H1 (cell line): Measurements from ENCODE around the gene DCDC2C. TPM values are rescaled to one million over a fixed set of nuclear protein-coding genes. Genes with fewer than 3 reads are reported as not detected.

Source experiments
- CTCF ChIA-PET: fragments of 300-600 bp; sonication (Branson Sonifier 250); formaldehyde crosslinking; loops from one replicate; lab custom pipeline; 2021; ENCODE audit not compliant: partially characterized antibody; lab: Charles Lee
- POLR2A ChIA-PET: fragments of 300-600 bp; sonication (Branson Sonifier 250); formaldehyde crosslinking; loops from one replicate; lab custom pipeline; 2021; ENCODE audit warnings: inconsistent platforms; ENCODE audit not compliant: partially characterized antibody; lab: Charles Lee
- DNase-seq, 2 experiments: peaks; one replicate each; pipeline versions ENCODE4 v3.0.0 to v3.0.0-alpha.2; 2010 to 2022; ENCODE audit warnings: low spot score in 2 of 2, low read depth in 1 of 2, mixed read lengths in 1 of 2
- FAIRE-seq: peaks from 2 replicates; lab custom pipeline; 2011; peaks lifted over from hg19 to GRCh38; lab: Jason Lieb, UNC
- H2AFZ ChIP-seq: 2 replicates; pipeline ENCODE4 v1.8.1; 2012; ENCODE audit warnings: low read length, inconsistent platforms
- H2AK5ac ChIP-seq: 2 replicates; pipeline ENCODE4 v1.6.1; 2013; ENCODE audit warnings: low read depth, low read length
- H2BK120ac ChIP-seq: replicated peaks from 2 replicates; pipeline ENCODE3; 2013; ENCODE audit warnings: low read depth, low read length, inconsistent platforms
- H2BK12ac ChIP-seq: 2 replicates; pipeline ENCODE4 v1.6.1; 2013; ENCODE audit warnings: low read depth, low read length
- H2BK15ac ChIP-seq: 2 replicates; pipeline ENCODE4 v1.6.1; 2013; ENCODE audit warnings: low read length
- H2BK20ac ChIP-seq: 2 replicates; pipeline ENCODE4 v1.6.1; 2013; ENCODE audit warnings: low read length
- H2BK5ac ChIP-seq: 2 replicates; pipeline ENCODE4 v1.6.1; 2013; ENCODE audit warnings: low read depth, low read length
- H3K14ac ChIP-seq: 2 replicates; pipeline ENCODE4 v1.6.1; 2013; ENCODE audit warnings: inconsistent platforms; ENCODE audit not compliant: insufficient read length
- H3K18ac ChIP-seq: 2 replicates; pipeline ENCODE4 v1.6.1; 2013; ENCODE audit warnings: low read length; ENCODE audit errors: extremely low read depth
- H3K23ac ChIP-seq: 2 replicates; pipeline ENCODE4 v1.6.1; 2013; ENCODE audit warnings: inconsistent platforms; ENCODE audit not compliant: insufficient read length
- H3K23me2 ChIP-seq: 2 replicates; pipeline ENCODE4 v1.6.1; 2013; ENCODE audit warnings: low read depth, low read length
- H3K27ac ChIP-seq: 2 replicates; pipeline ENCODE4 v1.6.1; 2011; ENCODE audit warnings: low read depth, low read length, inconsistent platforms
- H3K27me3 ChIP-seq, 4 experiments: replicated peaks in 1 of 4; 1 replicate in 1 of 4; 2 replicates in 3 of 4; pipeline versions ENCODE4 v1.6.1 to v1.8.1; 2011 to 2013; ENCODE audit warnings: low read length in 3 of 4, mild to moderate bottlenecking in 3 of 4, inconsistent platforms in 2 of 4, mixed read lengths in 2 of 4, moderate library complexity in 1 of 4; ENCODE audit not compliant: control insufficient read depth in 3 of 4, insufficient read depth in 3 of 4; ENCODE audit errors: extremely low read depth in 1 of 4
- H3K36me3 ChIP-seq, 4 experiments: 2 replicates each; pipeline versions ENCODE4 v1.6.1 to v1.8.1; 2011 to 2013; ENCODE audit warnings: mild to moderate bottlenecking in 4 of 4, low read length in 3 of 4, moderate library complexity in 2 of 4, control low read depth in 1 of 4, inconsistent platforms in 1 of 4; ENCODE audit not compliant: insufficient read depth in 4 of 4, control insufficient read depth in 2 of 4
- H3K4ac ChIP-seq: replicated peaks from 2 replicates; pipeline ENCODE3; 2013; ENCODE audit warnings: low read length, low read depth, mixed read lengths, inconsistent platforms; ENCODE audit not compliant: insufficient read length
- H3K4me1 ChIP-seq, 4 experiments: replicated peaks in 1 of 4; 1 replicate in 1 of 4; 2 replicates in 3 of 4; pipeline versions ENCODE4 v1.6.1 to v1.8.1; 2011 to 2013; ENCODE audit warnings: low read length in 3 of 4, inconsistent platforms in 2 of 4, mixed read lengths in 1 of 4; ENCODE audit not compliant: insufficient read depth in 4 of 4, control insufficient read depth in 3 of 4
- H3K4me2 ChIP-seq, 2 experiments: 2 replicates each; pipeline versions ENCODE4 v1.6.1 to v1.8.1; 2011 to 2013; ENCODE audit warnings: low read depth in 2 of 2, low read length in 2 of 2, control low read depth in 1 of 2, inconsistent platforms in 1 of 2, mild to moderate bottlenecking in 1 of 2; ENCODE audit not compliant: insufficient read depth in 1 of 2
- H3K4me3 ChIP-seq, 4 experiments: fragments of 200-600, 300-600 bp in 1 of 4; sonication (generic), shearing (Covaris generic), sonication (Bioruptor Twin) in 1 of 4; 2 replicates each; pipeline versions ENCODE4 v1.5.1 to v1.8.1; 2011 to 2016; ENCODE audit warnings: low read length in 4 of 4, low read depth in 3 of 4, control low read depth in 2 of 4, inconsistent platforms in 2 of 4, mild to moderate bottlenecking in 2 of 4, mixed read lengths in 1 of 4, moderate library complexity in 1 of 4; ENCODE audit not compliant: insufficient read depth in 2 of 4; ENCODE audit errors: extremely low read depth in 1 of 4
- H3K56ac ChIP-seq: replicated peaks from 2 replicates; pipeline ENCODE3; 2013; ENCODE audit warnings: low read depth, mild to moderate bottlenecking, mixed read lengths, low read length, inconsistent platforms; ENCODE audit not compliant: insufficient read length
- H3K79me1 ChIP-seq: 2 replicates; pipeline ENCODE4 v1.6.1; 2013; ENCODE audit warnings: low read depth, low read length, control low read depth
- H3K79me2 ChIP-seq, 2 experiments: 2 replicates each; pipeline versions ENCODE4 v1.6.1 to v1.8.1; 2012 to 2013; ENCODE audit warnings: low read length in 2 of 2, mild to moderate bottlenecking in 2 of 2, inconsistent platforms in 1 of 2; ENCODE audit not compliant: insufficient read depth in 2 of 2, control insufficient read depth in 1 of 2
- H3K9ac ChIP-seq, 4 experiments: replicated peaks in 1 of 4; 1 replicate in 1 of 4; 2 replicates in 3 of 4; pipeline versions ENCODE4 v1.6.1 to v1.8.1; 2011 to 2013; ENCODE audit warnings: low read depth in 3 of 4, low read length in 3 of 4, control low read depth in 2 of 4, mild to moderate bottlenecking in 2 of 4, moderate library complexity in 2 of 4, inconsistent platforms in 1 of 4; ENCODE audit errors: extremely low read depth in 1 of 4
- H3K9me3 ChIP-seq, 2 experiments: 2 replicates each; pipeline versions ENCODE4 v1.6.1 to v1.8.1; 2012 to 2013; ENCODE audit warnings: mild to moderate bottlenecking in 2 of 2, moderate library complexity in 2 of 2, control low read depth in 1 of 2, inconsistent platforms in 1 of 2, low read depth in 1 of 2, low read length in 1 of 2, mixed read lengths in 1 of 2; ENCODE audit not compliant: insufficient read depth in 2 of 2
- H4K20me1 ChIP-seq, 2 experiments: replicated peaks in 1 of 2; 2 replicates each; pipeline versions ENCODE3 to v1.8.1; 2011 to 2013; ENCODE audit warnings: inconsistent platforms in 2 of 2, low read length in 2 of 2, mild to moderate bottlenecking in 1 of 2; ENCODE audit not compliant: insufficient read depth in 2 of 2, control insufficient read depth in 1 of 2
- H4K5ac ChIP-seq: 2 replicates; pipeline ENCODE4 v1.6.1; 2013; ENCODE audit warnings: low read length, low read depth, mixed read lengths, inconsistent platforms; ENCODE audit not compliant: insufficient read length
- H4K8ac ChIP-seq: 2 replicates; pipeline ENCODE4 v1.8.0; 2013; ENCODE audit warnings: mild to moderate bottlenecking, moderate library complexity, low read length, inconsistent platforms; ENCODE audit not compliant: insufficient read depth; ENCODE audit errors: extremely low read depth
- H4K91ac ChIP-seq: replicated peaks from 2 replicates; pipeline ENCODE3; 2013; ENCODE audit warnings: low read length, mixed read lengths, inconsistent platforms; ENCODE audit not compliant: insufficient read length
- E2F6 ChIP-seq: IDR thresholded peaks from 2 replicates; pipeline ENCODE4 v1.6.1; 2012; ENCODE audit warnings: inconsistent platforms
- NANOG ChIP-seq: IDR thresholded peaks from 2 replicates; pipeline ENCODE4 v1.6.1; 2011; ENCODE audit warnings: low read length, low read depth, mild to moderate bottlenecking, inconsistent platforms; ENCODE audit not compliant: insufficient read depth, poor library complexity, severe bottlenecking
- ZNF274 ChIP-seq: IDR thresholded peaks from 2 replicates; pipeline ENCODE4 v1.7.0; 2012; ENCODE audit warnings: low read length, borderline replicate concordance; ENCODE audit errors: extremely low read depth
- WGBS, 2 experiments: shearing (Covaris generic) in 1 of 2; methylation state at CpG; one replicate each; pipeline versions ENCODE4 v1.1.6 to v1.1.7; 2013 to 2015; ENCODE audit warnings: low lambda C conversion rate in 2 of 2, mixed read lengths in 2 of 2, inconsistent platforms in 1 of 2, low coverage in 1 of 2, missing lambda C conversion rate in 1 of 2; ENCODE audit not compliant: insufficient replicate concordance in 2 of 2, insufficient coverage in 1 of 2, insufficient read length in 1 of 2; ENCODE audit errors: extremely low coverage in 1 of 2, missing lambda C conversion rate in 1 of 2; 5-methylcytosine and 5-hydroxymethylcytosine counted together
- polyA plus RNA-seq, 7 experiments: library from polyadenylated mRNA; depleted of rRNA in 3 of 7; stranded (reverse) in 5 of 7; unstranded in 2 of 7; fragments of >200 nt in 5 of 7; fragments of 200-250 nt in 2 of 7; gene quantifications; 1 replicate in 5 of 7; 2 replicates in 1 of 7; 4 replicates in 1 of 7; pipeline versions ENCODE4 v1.2.1 to v1.2.3, GENCODE V29; 2011 to 2013; ENCODE audit warnings: missing spikeins in 2 of 7, mixed read lengths in 2 of 7
- total RNA-seq: library from RNA; stranded (reverse); fragmentation: NEBNext Ultra II Directional; extraction: Animal tissue kit (Norgen Biotek cat#: 25700); gene quantifications from 2 replicates; pipeline ENCODE4 v1.2.1, GENCODE V29; 2021

Gene DCDC2C
- total and polyA plus RNA-seq, 2 of the 8 experiments (the other 6 are each of a cell fraction or from before 2014, with no cell fraction given) = 0.50 TPM; not detected in 1

- Histone ChIP-seq H2AK5ac (no peak overlapping the region), H3K4me3 (no peak overlapping the region), H2BK12ac (no peak overlapping the region), H3K4me2 (no peak overlapping the region), H3K36me3 (no peaks in the 10 kb centered on the region), H2AFZ (no peak overlapping the region), H3K79me1 (no peaks in the 10 kb centered on the region)
- WGBS, 2 experiments = 86% methylated on average over 1 of the region's 3 CpGs; no CpG with 5 or more reads in 1 of the 2 experiments
- POLR2A ChIA-PET = no interaction called here
- no peak for DNase-seq
- TF ChIP-seq E2F6 (no peak), ZNF274 (no peak), NANOG (no peak)
- TF ChIP-seq, all 59 proteins: peak for 0
- Histone ChIP-seq H3K27ac (no peak overlapping the region), H3K9ac (no peak overlapping the region), H3K79me2 (no peaks in the 10 kb centered on the region), H3K56ac (no peak overlapping the region), H4K8ac (no peak overlapping the region), H3K4me1 (no peaks in the 10 kb centered on the region), H4K20me1 (no peaks in the 10 kb centered on the region), H3K23me2 (no peaks in the 10 kb centered on the region), H3K14ac (no peak overlapping the region), H4K5ac (no peak overlapping the region), H2BK5ac (no peak overlapping the region), H3K18ac (no peak overlapping the region), H4K91ac (no peak overlapping the region), H3K4ac (no peak overlapping the region), H2BK20ac (no peak overlapping the region), H3K23ac (no peak overlapping the region), H3K9me3 (no peaks in the 10 kb centered on the region; a peak in 1 of 4 replicates), H2BK120ac (no peak overlapping the region), H3K27me3 (no peaks in the 10 kb centered on the region), H2BK15ac (no peak overlapping the region)
- CTCF ChIA-PET = interaction anchor here (0.8 to 4.2 kb wide), 4 partner anchors 16 to 641 kb away, joined by 3 to 12 read pairs (median 3); no protein-coding TSS in a partner anchor
- FAIRE-seq = no peak
These were observed 9.0 kb downstream of the DCDC2C start for GRCh38 chr2:3712424-3712823.
